ENCODE measurements around the gene ANKS1B.

ANKS1B gene

GRCh38 chr12:99151744-99152143, 833.0 kb downstream of the ANKS1B start:
- no peak for DNase-seq

- peak in 1 of 2 experiments; percentile 13 for DNase-seq
These were observed 837.6 kb downstream of the ANKS1B start for GRCh38 chr12:99147130-99147529.

- DNase-seq: no peak
These were observed 838.0 kb downstream of the ANKS1B start for GRCh38 chr12:99146730-99147129.

- DNase-seq: no peak
These were observed 838.6 kb downstream of the ANKS1B start for GRCh38 chr12:99146185-99146584.

GRCh38 chr12:99142651-99143050, 842.1 kb downstream of the ANKS1B start:
- no peak for DNase-seq

- DNase-seq: no peak
These were observed 844.6 kb downstream of the ANKS1B start for GRCh38 chr12:99140017-99140720.

GRCh38 chr12:99138393-99138792, 846.3 kb downstream of the ANKS1B start:
- DNase-seq: no peak

GRCh38 chr12:99137124-99137855, 847.4 kb downstream of the ANKS1B start:
- DNase-seq: peak in 1 of 2 experiments; percentile 2

- DNase-seq: no peak
These were observed 848.2 kb downstream of the ANKS1B start for GRCh38 chr12:99136516-99136915.

GRCh38 chr12:99135376-99135775, 849.4 kb downstream of the ANKS1B start:
- DNase-seq: no peak

- no peak for DNase-seq
These were observed 851.3 kb downstream of the ANKS1B start for GRCh38 chr12:99133401-99133800.

GRCh38 chr12:99131751-99132199, 853.0 kb downstream of the ANKS1B start:
- no peak for DNase-seq

- DNase-seq: no peak
These were observed 853.8 kb downstream of the ANKS1B start for GRCh38 chr12:99130808-99131553.

- no peak for DNase-seq
These were observed 856.4 kb downstream of the ANKS1B start for GRCh38 chr12:99128246-99128802.

GRCh38 chr12:99122959-99123358, 861.8 kb downstream of the ANKS1B start:
- DNase-seq: no peak

- no peak for DNase-seq
These were observed 862.2 kb downstream of the ANKS1B start for GRCh38 chr12:99122496-99122895.

- DNase-seq: no peak
These were observed 863.2 kb downstream of the ANKS1B start for GRCh38 chr12:99121546-99121945.

GRCh38 chr12:99119943-99120342, 864.8 kb downstream of the ANKS1B start:
- DNase-seq: no peak

GRCh38 chr12:99119449-99119848, 865.3 kb downstream of the ANKS1B start:
- DNase-seq: no peak

- no peak for DNase-seq
These were observed 873.1 kb downstream of the ANKS1B start for GRCh38 chr12:99111600-99111999.

- DNase-seq: no peak
These were observed 873.9 kb downstream of the ANKS1B start for GRCh38 chr12:99110868-99111267.

GRCh38 chr12:99110212-99110611, 874.5 kb downstream of the ANKS1B start:
- DNase-seq: no peak

- DNase-seq: no peak
These were observed 875.8 kb downstream of the ANKS1B start for GRCh38 chr12:99108924-99109323.

Measured in Kasumi-1 (cell line).